ENCODE measurements around the gene TM4SF5.

The TM4SF5 gene

DNA sequence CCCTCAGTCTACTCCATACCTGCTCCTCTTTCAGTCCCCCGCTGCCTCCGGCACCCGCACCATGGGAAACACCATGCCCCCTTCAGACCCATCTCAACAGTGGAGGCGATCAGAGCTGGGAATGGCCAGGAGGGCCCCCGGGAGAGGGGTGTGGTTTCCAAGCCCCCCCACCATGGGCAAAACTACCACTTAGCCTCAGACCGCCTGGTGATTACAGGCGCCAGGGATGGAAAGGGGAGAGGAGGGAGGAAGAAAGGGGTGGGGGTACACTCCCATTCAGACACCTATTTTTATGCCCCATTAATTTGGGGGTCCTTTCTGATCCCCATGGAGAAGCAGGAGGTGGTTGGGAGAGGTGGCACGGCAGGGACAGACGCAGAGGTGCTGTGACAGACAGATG is 30.5 kb downstream of the TM4SF5 start, which contains the start of gene C17orf114:
Gene C17orf114 (minus strand): TSS at position 101 of the 400 bp plus-strand sequence.
- TF ChIP-seq, protein P1, sequence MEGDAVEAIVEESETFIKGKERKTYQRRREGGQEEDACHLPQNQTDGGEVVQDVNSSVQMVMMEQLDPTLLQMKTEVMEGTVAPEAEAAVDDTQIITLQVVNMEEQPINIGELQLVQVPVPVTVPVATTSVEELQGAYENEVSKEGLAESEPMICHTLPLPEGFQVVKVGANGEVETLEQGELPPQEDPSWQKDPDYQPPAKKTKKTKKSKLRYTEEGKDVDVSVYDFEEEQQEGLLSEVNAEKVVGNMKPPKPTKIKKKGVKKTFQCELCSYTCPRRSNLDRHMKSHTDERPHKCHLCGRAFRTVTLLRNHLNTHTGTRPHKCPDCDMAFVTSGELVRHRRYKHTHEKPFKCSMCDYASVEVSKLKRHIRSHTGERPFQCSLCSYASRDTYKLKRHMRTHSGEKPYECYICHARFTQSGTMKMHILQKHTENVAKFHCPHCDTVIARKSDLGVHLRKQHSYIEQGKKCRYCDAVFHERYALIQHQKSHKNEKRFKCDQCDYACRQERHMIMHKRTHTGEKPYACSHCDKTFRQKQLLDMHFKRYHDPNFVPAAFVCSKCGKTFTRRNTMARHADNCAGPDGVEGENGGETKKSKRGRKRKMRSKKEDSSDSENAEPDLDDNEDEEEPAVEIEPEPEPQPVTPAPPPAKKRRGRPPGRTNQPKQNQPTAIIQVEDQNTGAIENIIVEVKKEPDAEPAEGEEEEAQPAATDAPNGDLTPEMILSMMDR (IDR thresholded peaks at IDR 0.05; ENCODE audit: insufficient read depth, low read depth, low read length, missing control alignments): no peak
- no peak for DNase-seq (ENCODE audit: low read depth)
- H3K4me3 ChIP-seq (ENCODE audit: low read length): no peak within 1 kb of the TSS

DNA sequence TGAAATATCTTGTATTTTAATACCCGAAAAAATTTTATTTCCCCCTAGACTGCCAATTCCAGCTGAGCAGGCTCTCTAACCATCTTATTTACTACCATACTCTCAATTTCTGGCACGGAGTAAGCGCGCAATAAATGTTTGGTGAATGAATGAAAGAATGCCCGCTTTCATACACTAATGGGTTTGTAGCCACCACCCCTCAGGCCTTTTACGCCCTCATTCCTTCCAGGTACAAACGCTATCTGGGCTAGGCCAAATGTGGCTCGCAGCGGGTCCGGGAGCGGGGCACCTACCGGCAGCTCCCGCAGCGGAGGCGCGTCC is 34.7 kb downstream of the TM4SF5 start:
- DNase-seq (ENCODE audit: low read depth): no peak
- H3K4me3 ChIP-seq (ENCODE audit: low read length): peak overlapping the region; percentile 61
- TF ChIP-seq, protein P1 (IDR thresholded peaks at IDR 0.05; ENCODE audit: insufficient read depth, low read depth, low read length, missing control alignments): no peak

DNA sequence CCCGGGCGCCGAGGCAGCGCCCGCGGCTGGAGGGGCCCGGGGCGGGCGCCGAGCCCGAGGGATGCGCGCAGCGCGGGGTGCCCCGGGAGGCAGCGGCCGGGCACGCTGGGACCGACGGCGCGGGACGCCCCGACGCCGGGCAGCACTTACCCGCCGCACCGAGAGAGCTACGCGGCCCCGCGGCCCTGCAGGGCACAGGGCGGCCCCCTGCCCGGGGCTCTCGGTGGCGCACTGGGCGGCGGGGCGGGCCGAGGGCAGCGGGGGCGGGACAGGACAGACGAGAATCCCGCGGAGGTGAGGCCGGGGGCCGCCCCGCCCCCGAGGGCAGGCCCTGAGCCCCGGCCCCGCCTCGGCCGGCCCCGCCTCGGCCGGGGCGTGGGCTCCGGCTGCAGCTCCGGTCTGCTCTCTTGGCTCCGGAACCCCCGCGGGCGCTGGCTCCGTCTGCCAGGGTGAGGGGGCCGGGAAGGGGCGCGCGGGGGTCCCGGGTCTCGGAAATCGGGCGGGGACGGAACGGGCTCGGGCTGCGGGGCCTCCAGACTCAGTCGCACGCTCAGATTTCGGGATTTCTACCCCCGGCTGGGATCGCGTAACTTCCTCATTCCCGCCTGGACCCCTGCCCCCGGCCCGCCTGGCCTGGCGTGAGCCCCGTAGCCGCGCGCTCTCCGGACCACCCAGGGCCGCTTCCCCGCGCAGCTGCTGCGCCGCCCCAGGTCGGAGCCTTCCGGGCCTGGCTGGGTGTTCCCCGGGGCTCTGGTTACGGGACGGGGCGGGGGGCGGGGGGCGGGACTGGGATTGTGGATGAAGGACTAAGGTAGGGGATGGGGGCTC is 35.3 kb downstream of the TM4SF5 start, which contains the start of gene PLD2:
Gene PLD2 (plus strand): TSS at position 376 of the 828 bp plus-strand sequence. CDS start 621 bp downstream, outside the sequence.
- peak; percentile 88 for DNase-seq (ENCODE audit: low read depth)
- H3K4me3 ChIP-seq (ENCODE audit: low read length): peak within 1 kb of the TSS; percentile 61
- TF ChIP-seq, protein P1 (IDR thresholded peaks at IDR 0.05; ENCODE audit: insufficient read depth, low read depth, low read length, missing control alignments): no peak

DNA sequence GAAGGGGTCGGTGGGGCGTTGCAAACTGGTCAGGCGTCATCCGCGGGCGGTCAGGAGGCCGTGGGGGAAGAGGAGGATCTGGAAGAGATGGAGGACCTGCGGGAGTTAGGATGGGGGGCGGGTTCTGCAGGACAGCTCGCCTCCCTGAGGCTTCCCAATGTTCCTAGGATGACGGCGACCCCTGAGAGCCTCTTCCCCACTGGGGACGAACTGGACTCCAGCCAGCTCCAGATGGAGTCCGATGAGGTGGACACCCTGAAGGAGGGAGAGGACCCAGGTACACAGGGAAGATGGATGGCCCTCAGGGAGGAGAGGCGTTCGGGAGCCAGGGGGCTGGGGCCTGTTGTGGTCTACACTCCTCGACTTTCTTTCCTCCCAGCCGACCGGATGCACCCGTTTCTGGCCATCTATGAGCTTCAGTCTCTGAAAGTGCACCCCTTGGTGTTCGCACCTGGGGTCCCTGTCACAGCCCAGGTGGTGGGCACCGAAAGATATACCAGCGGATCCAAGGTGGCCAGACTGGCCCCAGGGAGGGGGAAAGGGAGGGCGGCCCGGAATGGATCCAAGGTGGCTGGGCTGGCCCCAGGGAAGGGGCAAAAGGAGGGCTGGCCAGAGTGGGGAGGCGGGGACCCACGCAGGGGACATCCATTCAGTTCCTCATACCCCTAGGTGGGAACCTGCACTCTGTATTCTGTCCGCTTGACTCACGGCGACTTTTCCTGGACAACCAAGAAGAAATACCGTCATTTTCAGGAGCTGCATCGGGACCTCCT is 36.1 kb downstream of the TM4SF5 start:
- peak overlapping the region; percentile 61 for H3K4me3 ChIP-seq (ENCODE audit: low read length)
- TF ChIP-seq, protein P1 (IDR thresholded peaks at IDR 0.05; ENCODE audit: insufficient read depth, low read depth, low read length, missing control alignments): no peak
- DNase-seq (ENCODE audit: low read depth): no peak

DNA sequence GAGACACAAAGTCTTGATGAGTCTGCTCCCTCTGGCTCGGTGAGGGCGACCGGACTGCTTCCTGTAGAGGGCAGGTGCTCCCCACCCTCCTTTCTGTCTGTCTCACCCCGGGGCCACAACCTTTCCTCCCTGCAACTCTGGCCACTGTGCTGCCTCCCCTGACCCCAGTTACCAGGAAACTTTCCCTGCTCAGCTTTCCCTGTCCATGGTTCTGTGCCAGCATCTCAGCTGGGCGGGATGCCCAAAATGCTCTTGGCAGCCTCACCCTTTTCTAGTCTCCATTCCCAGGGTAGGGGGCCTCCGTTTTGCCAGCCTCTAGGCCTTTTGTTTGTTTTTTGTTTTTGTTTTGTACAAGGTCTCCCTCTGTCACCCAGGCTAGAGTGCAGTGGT is 36.7 kb downstream of the TM4SF5 start:
- TF ChIP-seq, protein P1 (IDR thresholded peaks at IDR 0.05; ENCODE audit: insufficient read depth, low read depth, low read length, missing control alignments): no peak
- peak overlapping the region; percentile 61 for H3K4me3 ChIP-seq (ENCODE audit: low read length)
- DNase-seq (ENCODE audit: low read depth): no peak

DNA sequence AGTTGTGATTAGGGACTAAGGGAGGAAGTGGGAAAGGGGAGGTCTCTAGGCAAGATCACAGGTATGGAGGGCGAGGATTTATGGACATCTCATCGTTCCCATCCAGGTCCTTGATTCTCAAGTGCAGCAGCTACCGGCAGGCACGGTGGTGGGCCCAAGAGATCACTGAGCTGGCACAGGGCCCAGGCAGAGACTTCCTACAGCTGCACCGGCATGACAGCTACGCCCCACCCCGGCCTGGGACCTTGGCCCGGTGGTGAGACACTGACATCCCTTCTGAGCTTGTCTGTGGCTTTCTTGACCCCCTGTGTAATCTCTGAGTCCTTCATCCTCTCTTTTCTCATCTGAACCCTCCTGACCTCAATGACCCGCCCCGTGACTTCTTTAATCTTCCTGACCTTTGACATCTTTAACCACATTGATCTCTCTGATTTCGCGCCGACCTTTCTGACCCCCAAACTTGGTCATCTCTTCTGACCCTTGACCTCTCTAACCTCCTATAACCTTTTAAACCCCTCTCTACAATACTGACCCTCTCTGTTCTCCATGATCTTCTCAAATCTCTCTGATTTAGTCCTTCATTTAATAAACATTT is 39.1 kb downstream of the TM4SF5 start:
- DNase-seq (ENCODE audit: low read depth): no peak
- TF ChIP-seq, protein P1 (IDR thresholded peaks at IDR 0.05; ENCODE audit: insufficient read depth, low read depth, low read length, missing control alignments): no peak

More for the DNA sequence above, 39.1 kb downstream of the TM4SF5 start:
- H3K4me3 ChIP-seq (ENCODE audit: low read length): no peak overlapping the region

Measured in epithelial cell of esophagus (primary cell).